A673 (cell line): ENCODE results near the gene CXCR5.

Experiments
- CTCF ChIP-seq: fragments of 300-800, 200-600 bp; sonication (generic); conservative IDR thresholded peaks from 2 replicates; pipeline ENCODE4 v1.5.1; 2017; ENCODE audit warnings: low read depth, mild to moderate bottlenecking, antibody characterized with exemption, low read length, moderate library complexity, mixed read lengths
- EZH2 ChIP-seq: fragments of 200-600 bp; sonication (generic); IDR thresholded peaks from 2 replicates; pipeline ENCODE4 v1.6.1; 2017; ENCODE audit warnings: borderline replicate concordance, low read depth, mild to moderate bottlenecking, mixed read lengths, antibody characterized with exemption, low read length; ENCODE audit not compliant: poor library complexity, severe bottlenecking

GRCh38 chr11:118846181-118846935, 37.3 kb upstream of the CXCR5 start:
- TF ChIP-seq CTCF: no peak
- TF ChIP-seq EZH2: no peak
